ENCODE results near the gene TMEM60.

GRCh38 chr7:77843194-77843593, 45.0 kb upstream of the TMEM60 start:
- no peak for TF ChIP-seq POLR2A (IDR thresholded peaks at IDR 0.05)
- no peak for TF ChIP-seq CTCF (IDR thresholded peaks at IDR 0.05)
- TF ChIP-seq EP300 (IDR thresholded peaks at IDR 0.05; ENCODE audit: low read depth): no peak
